H9 (cell line): ENCODE data around the gene RND3. TPM values are rescaled to one million over a fixed set of nuclear protein-coding genes. Genes with fewer than 3 reads are reported as not detected.

ENCODE experiments used
- DNase-seq: peaks from one replicate; pipeline ENCODE4 v3.0.0-alpha.2; 2017
- H2AFZ ChIP-seq: one replicate; pipeline ENCODE4 v1.6.1; 2013; ENCODE audit warnings: mild to moderate bottlenecking, low read length, control low read depth, moderate library complexity
- H2AK5ac ChIP-seq: 2 replicates; pipeline ENCODE4 v1.6.1; 2013; ENCODE audit warnings: low read length, control low read depth, mixed read lengths; ENCODE audit not compliant: insufficient read length
- H2BK120ac ChIP-seq: one replicate; pipeline ENCODE4 v1.6.1; 2013; ENCODE audit warnings: low read depth, mild to moderate bottlenecking, low read length, control low read depth, inconsistent platforms; ENCODE audit not compliant: poor library complexity, severe bottlenecking
- H2BK12ac ChIP-seq: 2 replicates; pipeline ENCODE4 v1.6.1; 2013; ENCODE audit warnings: low read length, control low read depth, mixed read lengths, low read depth; ENCODE audit not compliant: insufficient read length
- H2BK15ac ChIP-seq: 2 replicates; pipeline ENCODE4 v1.6.1; 2013; ENCODE audit warnings: low read depth, low read length, control low read depth
- H2BK20ac ChIP-seq: one replicate; pipeline ENCODE4 v1.6.1; 2013; ENCODE audit warnings: low read depth, mild to moderate bottlenecking, low read length, control low read depth, inconsistent platforms; ENCODE audit not compliant: poor library complexity, severe bottlenecking
- H2BK5ac ChIP-seq: 2 replicates; pipeline ENCODE4 v1.6.1; 2013; ENCODE audit warnings: low read length, control low read depth, mixed read lengths; ENCODE audit not compliant: insufficient read length
- H3K14ac ChIP-seq: 2 replicates; pipeline ENCODE4 v1.6.1; 2013; ENCODE audit warnings: low read length, control low read depth; ENCODE audit not compliant: insufficient read depth
- H3K18ac ChIP-seq: 2 replicates; pipeline ENCODE4 v1.6.1; 2013; ENCODE audit warnings: low read depth, mild to moderate bottlenecking, mixed read lengths, low read length, control low read depth; ENCODE audit not compliant: insufficient read length
- H3K23ac ChIP-seq: 2 replicates; pipeline ENCODE4 v1.6.1; 2013; ENCODE audit warnings: low read length, control low read depth, mixed read lengths, low read depth; ENCODE audit not compliant: insufficient read length
- H3K23me2 ChIP-seq: 2 replicates; pipeline ENCODE4 v1.6.1; 2013; ENCODE audit warnings: low read depth, mild to moderate bottlenecking, mixed read lengths, low read length, control low read depth; ENCODE audit not compliant: insufficient read length, poor library complexity, severe bottlenecking
- H3K27ac ChIP-seq: 2 replicates; pipeline ENCODE4 v1.5.1; 2013; ENCODE audit warnings: low read length, control low read depth, mixed read lengths, low read depth; ENCODE audit not compliant: insufficient read length
- H3K27me3 ChIP-seq: 2 replicates; pipeline ENCODE4 v1.6.1; 2013; ENCODE audit warnings: low read length, control low read depth, inconsistent platforms; ENCODE audit not compliant: insufficient read depth
- H3K4ac ChIP-seq: 2 replicates; pipeline ENCODE4 v1.6.1; 2013; ENCODE audit warnings: low read depth, mild to moderate bottlenecking, control low read depth, inconsistent platforms, low read length, moderate library complexity
- H3K4me1 ChIP-seq: 2 replicates; pipeline ENCODE4 v1.6.1; 2013; ENCODE audit warnings: low read length, control low read depth, inconsistent platforms; ENCODE audit not compliant: insufficient read depth
- H3K4me2 ChIP-seq: 2 replicates; pipeline ENCODE4 v1.6.1; 2013; ENCODE audit warnings: low read length, control low read depth, mixed read lengths; ENCODE audit not compliant: insufficient read length, insufficient read depth
- H3K56ac ChIP-seq: 2 replicates; pipeline ENCODE4 v1.6.1; 2013; ENCODE audit warnings: low read depth, mild to moderate bottlenecking, mixed read lengths, low read length, control low read depth; ENCODE audit not compliant: insufficient read length
- H3K79me1 ChIP-seq: 2 replicates; pipeline ENCODE4 v1.6.1; 2013; ENCODE audit warnings: low read depth, mild to moderate bottlenecking, moderate library complexity, low read length, control low read depth, inconsistent platforms; ENCODE audit not compliant: insufficient read depth, poor library complexity, severe bottlenecking
- H3K79me2 ChIP-seq: 2 replicates; pipeline ENCODE4 v1.6.1; 2013; ENCODE audit warnings: low read length, control low read depth, inconsistent platforms; ENCODE audit not compliant: insufficient read depth
- H3K9ac ChIP-seq: 2 replicates; pipeline ENCODE4 v1.6.1; 2013; ENCODE audit warnings: low read length, control low read depth, mixed read lengths; ENCODE audit not compliant: insufficient read length; ENCODE audit errors: extremely low read depth
- H3K9me3 ChIP-seq: one replicate; pipeline ENCODE4 v1.6.1; 2013; ENCODE audit warnings: low read depth, low read length, inconsistent platforms; ENCODE audit not compliant: control insufficient read depth
- H3T11ph ChIP-seq: one replicate; pipeline ENCODE4 v1.6.1; 2013; ENCODE audit warnings: mild to moderate bottlenecking, low read length, control low read depth, inconsistent platforms
- H4K20me1 ChIP-seq: one replicate; pipeline ENCODE4 v1.6.1; 2013; ENCODE audit not compliant: control insufficient read depth, insufficient read length, insufficient read depth
- H4K5ac ChIP-seq: 2 replicates; pipeline ENCODE4 v1.6.1; 2013; ENCODE audit warnings: low read depth, mild to moderate bottlenecking, mixed read lengths, low read length, control low read depth; ENCODE audit not compliant: insufficient read length
- H4K8ac ChIP-seq: replicated peaks from 2 replicates; pipeline ENCODE4 v1.6.1; 2013; ENCODE audit warnings: low read length, control low read depth, mixed read lengths, low read depth; ENCODE audit not compliant: insufficient read length
- H4K91ac ChIP-seq: 2 replicates; pipeline ENCODE4 v1.6.1; 2013; ENCODE audit warnings: low read depth, mild to moderate bottlenecking, moderate library complexity, mixed read lengths, low read length, control low read depth; ENCODE audit not compliant: insufficient read length
- H3K27ac Mint-ChIP-seq, 3 experiments: 2 replicates in 2 of 3; 3 replicates in 1 of 3; pipeline ENCODE4 v1.8.0; 2020 to 2021; ENCODE audit warnings: mixed read lengths in 3 of 3, mild to moderate bottlenecking in 1 of 3, moderate library complexity in 1 of 3
- H3K27me3 Mint-ChIP-seq: 2 replicates; pipeline ENCODE4 v1.8.0; 2021; ENCODE audit warnings: low read depth, mild to moderate bottlenecking, moderate library complexity, mixed read lengths
- H3K36me3 Mint-ChIP-seq, 3 experiments: 2 replicates in 2 of 3; 3 replicates in 1 of 3; pipeline ENCODE4 v1.8.0; 2020 to 2021; ENCODE audit warnings: low read depth in 3 of 3, mixed read lengths in 3 of 3; ENCODE audit not compliant: insufficient read depth in 1 of 3
- H3K4me1 Mint-ChIP-seq, 2 experiments: 2 replicates each; pipeline ENCODE4 v1.8.0; 2020; ENCODE audit warnings: mixed read lengths in 2 of 2
- H3K4me3 Mint-ChIP-seq, 2 experiments: 2 replicates in 1 of 2; 3 replicates in 1 of 2; pipeline ENCODE4 v1.8.0; 2020 to 2021; ENCODE audit warnings: mild to moderate bottlenecking in 2 of 2, mixed read lengths in 2 of 2, moderate library complexity in 1 of 2
- H3K9me3 Mint-ChIP-seq, 2 experiments: 2 replicates in 1 of 2; 3 replicates in 1 of 2; pipeline ENCODE4 v1.8.0; 2020; ENCODE audit warnings: mild to moderate bottlenecking in 2 of 2, mixed read lengths in 2 of 2, moderate library complexity in 1 of 2
- CTCF ChIP-seq: fragments of 200-600 bp; sonication (generic); conservative IDR thresholded peaks from 3 replicates; pipeline ENCODE4 v1.8.0; 2021; ENCODE audit warnings: antibody characterized with exemption, mild to moderate bottlenecking
- WGBS: extraction: QIAGEN DNeasy Blood & Tissue Kit; methylation state at CpG from one replicate; pipeline ENCODE4 v1.1.7; 2013; ENCODE audit warnings: missing lambda C conversion rate, low lambda C conversion rate, mixed read lengths; ENCODE audit not compliant: insufficient read length; ENCODE audit errors: extremely low coverage; 5-methylcytosine and 5-hydroxymethylcytosine counted together
- total RNA-seq: library from RNA; stranded (reverse); gene quantifications from 2 replicates; pipeline ENCODE4 v1.2.1, GENCODE V29; 2021

The RND3 gene
- total RNA-seq, 1 experiment from 2014 or later = 62.6 TPM

- H3K79me2 ChIP-seq = peaks cover 3% of the 10 kb centered on the region; the same call in 1 of the 2 replicates
- H2BK15ac ChIP-seq = no peak overlapping the region
- no peak overlapping the region for H3K4ac ChIP-seq
- no peak overlapping the region for H2BK20ac ChIP-seq
- H4K91ac ChIP-seq = no peak overlapping the region
- H3K14ac ChIP-seq = no peak overlapping the region
- H3K27ac Mint-ChIP-seq = no peak overlapping the region
- no peaks in the 10 kb centered on the region; a peak in 2 of 7 replicates for H3K36me3 Mint-ChIP-seq
- no peak for DNase-seq
- H3K9me3 Mint-ChIP-seq = no peaks in the 10 kb centered on the region; a peak in 1 of 5 replicates
- H3T11ph ChIP-seq = no peak overlapping the region
- H3K23ac ChIP-seq = no peak overlapping the region
- H3K18ac ChIP-seq = no peak overlapping the region
- H2AFZ ChIP-seq = no peak overlapping the region
- no peak overlapping the region for H2BK5ac ChIP-seq
- H3K23me2 ChIP-seq = no peaks in the 10 kb centered on the region
- no peak overlapping the region for H4K5ac ChIP-seq
- WGBS = no CpG with 5 or more reads among the region's 2 CpGs
- no peaks in the 10 kb centered on the region for H3K27me3 ChIP-seq
- no peak overlapping the region for H2BK12ac ChIP-seq
- no peaks in the 10 kb centered on the region for H3K79me1 ChIP-seq
- no peaks in the 10 kb centered on the region for H3K9me3 ChIP-seq
- no peak overlapping the region for H3K27ac ChIP-seq
- H4K8ac ChIP-seq = no peak overlapping the region
- no peaks in the 10 kb centered on the region for H3K4me1 ChIP-seq
- no peak overlapping the region for H2AK5ac ChIP-seq
- H3K27me3 Mint-ChIP-seq = no peaks in the 10 kb centered on the region
- no peak overlapping the region for H3K9ac ChIP-seq
- no peak overlapping the region for H3K4me3 Mint-ChIP-seq
- no peak overlapping the region for H3K56ac ChIP-seq
- H4K20me1 ChIP-seq = no peaks in the 10 kb centered on the region
- no peak overlapping the region for H3K4me2 ChIP-seq
- H2BK120ac ChIP-seq = no peak overlapping the region
- H3K4me1 Mint-ChIP-seq = peaks cover 5 to 6% of the 10 kb centered on the region in 2 experiments; a peak in 3 of 4 replicates
- no peak for TF ChIP-seq CTCF
These were observed 4.5 kb upstream of the RND3 start for GRCh38 chr2:150491943-150492342.
